HuH-7.5 (cell line): ENCODE results near the gene PARP9.
"Not testable (repeated sequence)": the region's sequence is repeated elsewhere in the genome, so short reads cannot be mapped to it uniquely, and the experiment has no call there.

ENCODE experiments used
- DNase-seq: peaks from one replicate; pipeline ENCODE4 v3.0.0; 2011; ENCODE audit warnings: low spot score

Gene PARP9

DNA sequence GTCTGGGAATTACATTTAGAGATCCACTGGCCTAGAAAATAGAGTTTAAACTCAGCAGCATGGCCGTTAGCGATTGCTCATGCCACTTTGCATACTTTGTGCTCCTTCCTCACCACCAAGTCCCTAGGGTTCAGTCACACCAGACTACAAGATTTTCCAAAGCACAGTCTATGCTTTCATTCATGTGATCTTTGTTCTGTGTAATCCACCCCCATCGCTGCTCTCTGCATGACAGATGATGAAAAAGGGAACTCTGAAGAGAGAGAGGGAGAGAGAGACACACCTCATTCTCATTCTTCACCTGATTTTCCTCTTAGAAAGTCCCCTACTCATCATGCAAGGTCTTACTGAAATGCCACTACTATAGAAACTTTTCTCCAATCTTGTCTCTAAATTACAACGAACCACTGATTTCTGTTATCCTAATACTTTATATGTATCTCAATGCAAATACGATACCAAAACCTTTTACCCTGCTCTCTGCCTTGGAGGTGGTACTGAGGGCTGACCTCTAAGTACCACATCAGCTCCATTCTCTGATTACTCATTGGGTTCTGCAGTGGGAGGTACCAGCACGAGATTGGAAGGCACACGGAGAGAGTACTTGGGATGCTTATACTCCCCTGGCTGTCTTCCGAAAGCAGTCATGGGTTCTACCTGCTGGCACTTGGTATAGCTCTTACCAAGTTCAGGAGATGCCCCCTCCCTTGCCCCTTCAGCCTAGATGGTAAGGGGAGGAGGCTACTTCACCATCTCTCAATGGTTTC, 12.3 kb upstream of the PARP9 start:
- no peak for DNase-seq

DNA sequence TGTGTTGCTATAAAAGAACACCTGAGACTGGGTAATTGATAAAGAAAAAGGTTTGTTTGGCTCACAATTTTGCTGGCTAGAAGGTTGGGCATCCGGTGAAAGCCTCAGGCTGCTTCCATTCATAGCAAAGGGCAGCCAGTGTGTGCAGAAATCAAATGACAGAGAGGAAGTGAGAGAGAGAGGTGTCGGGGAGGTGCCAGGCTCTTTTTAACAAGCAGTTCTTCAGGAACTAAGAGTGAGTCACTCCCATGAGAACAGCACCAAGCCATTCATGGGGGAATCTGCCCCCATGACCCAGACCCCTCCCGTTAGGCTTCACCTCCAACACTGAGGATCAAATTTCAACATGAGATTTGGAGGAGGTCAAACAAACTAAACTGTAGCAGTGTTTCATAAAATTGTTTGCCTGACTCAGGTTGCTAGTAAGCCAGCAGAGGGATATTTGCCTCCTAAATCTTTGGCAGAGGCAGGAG, 8.9 kb upstream of the PARP9 start:
- DNase-seq: peak; percentile 35

DNA sequence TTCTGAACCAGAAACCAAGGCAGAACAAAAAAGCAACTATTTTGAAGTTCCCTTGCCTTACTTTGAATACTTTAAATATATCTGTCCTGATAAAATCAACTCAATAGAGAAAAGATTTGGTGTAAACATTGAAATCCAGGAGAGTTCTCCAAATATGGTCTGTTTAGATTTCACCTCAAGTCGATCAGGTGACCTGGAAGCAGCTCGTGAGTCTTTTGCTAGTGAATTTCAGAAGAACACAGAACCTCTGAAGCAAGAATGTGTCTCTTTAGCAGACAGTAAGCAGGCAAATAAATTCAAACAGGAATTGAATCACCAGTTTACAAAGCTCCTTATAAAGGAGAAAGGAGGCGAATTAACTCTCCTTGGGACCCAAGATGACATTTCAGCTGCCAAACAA, 4.7 kb upstream of the PARP9 start:
- no peak for DNase-seq

DNA sequence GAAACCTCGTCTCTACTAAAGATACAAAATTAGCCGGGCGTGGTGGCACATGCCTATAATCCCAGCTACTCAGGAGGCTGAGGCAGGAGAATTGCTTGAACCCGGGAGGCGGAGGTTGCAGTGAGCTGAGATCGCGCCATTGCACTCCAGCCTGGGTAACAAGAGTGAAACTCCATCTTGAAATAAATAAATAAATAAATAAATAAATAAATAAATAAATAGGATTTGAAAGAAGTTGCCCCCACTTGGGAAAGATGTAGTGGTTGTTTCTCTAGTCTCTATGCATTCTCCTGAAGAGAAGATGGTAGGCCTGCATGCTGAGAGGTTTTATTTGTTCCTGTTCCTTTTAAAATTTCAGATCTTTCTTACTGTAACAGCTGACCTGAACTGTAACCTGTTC, 4.0 kb upstream of the PARP9 start:
- DNase-seq: not testable (repeated sequence)

DNA sequence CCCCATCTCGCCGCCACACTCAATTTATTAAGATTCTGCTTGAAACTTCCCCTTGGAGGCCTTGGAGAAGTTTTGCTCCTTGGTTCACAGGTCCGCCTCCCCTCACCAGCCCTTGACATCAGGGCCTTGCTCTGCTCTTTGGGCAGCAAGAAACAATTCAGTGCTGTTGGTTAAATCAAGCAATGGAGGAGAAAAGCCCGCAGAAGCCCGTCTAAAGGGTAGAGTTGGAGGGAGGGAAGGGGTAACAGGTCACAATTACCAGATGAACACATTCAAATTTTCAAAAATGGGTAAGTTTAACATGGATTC, 429 bp downstream of the PARP9 start:
- DNase-seq: peak; percentile 20

DNA sequence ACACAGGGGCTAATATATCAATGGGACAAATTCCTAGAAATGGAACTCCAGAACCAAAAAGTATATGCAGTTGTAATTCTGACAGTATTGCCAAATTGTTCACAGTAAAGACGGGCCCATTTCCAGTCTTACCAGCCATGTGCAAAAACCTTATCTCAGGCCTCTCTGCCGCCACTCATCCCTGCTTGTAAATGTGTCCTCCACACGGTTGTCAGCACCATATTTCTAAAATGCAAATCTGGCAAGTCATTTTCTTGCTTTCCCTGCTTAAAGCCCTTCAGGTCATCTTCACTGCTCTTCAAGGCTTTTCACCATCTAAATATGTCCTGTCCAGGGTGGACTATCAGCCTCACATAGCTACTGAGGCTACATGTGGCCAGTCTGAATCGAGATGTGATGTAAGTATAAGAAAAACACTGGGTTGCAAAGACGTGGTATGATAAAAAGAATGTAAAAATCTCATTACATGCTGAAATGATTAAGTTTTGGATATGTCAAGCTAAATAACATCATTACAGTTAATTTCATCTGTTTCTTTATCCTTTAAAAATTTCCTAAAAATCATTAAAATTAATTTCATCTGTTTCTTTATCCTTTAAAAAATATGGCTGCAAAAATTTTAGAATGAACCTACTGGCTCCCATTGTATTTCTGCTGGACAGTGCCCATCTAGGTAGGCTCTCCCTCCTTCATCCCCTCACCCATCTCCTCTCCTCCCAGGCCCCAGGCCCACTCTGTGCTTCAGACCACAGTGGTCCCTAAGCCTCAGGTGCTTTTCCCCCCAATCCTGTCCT, 980 bp downstream of the PARP9 start:
- no peak for DNase-seq

DNA sequence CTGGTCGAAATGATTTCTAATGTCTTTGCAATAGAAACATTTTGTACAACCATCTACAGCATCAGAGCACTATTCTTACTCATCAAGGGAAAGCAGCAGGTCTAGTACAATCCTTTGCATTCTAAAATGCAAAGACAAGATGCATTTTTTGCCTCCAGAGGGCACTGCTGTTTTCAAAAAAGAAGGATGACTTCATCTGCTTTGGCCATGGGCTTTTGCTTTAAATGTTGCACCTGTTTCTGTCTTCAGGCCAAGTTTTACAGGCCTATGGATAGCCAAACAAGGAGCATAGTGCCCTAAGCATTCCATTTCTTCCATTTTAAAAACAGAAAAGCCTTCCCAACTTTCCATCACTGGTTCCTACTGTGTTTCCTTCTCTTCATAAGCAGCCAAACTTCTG, 3.4 kb downstream of the PARP9 start:
- DNase-seq: peak; percentile 61

DNA sequence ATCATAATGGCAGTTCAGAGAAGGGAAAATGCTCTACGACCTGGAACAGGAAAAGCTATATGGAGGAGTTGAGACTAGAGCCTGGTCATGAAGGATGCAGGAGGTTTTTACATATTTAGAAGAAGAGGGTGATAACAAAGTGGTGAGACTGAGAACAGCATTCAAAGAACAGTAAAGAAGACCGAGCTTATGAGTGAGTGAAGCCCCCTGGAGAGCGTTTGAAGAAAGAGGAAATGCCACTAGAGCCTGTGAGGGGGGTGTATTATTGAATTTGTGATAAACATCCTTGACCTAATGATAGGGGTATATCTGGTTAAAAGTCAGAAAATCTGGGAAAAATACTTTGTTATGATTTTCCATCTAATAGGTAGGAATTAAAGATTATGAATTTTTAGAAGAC, 4.2 kb downstream of the PARP9 start:
- DNase-seq: no peak

DNA sequence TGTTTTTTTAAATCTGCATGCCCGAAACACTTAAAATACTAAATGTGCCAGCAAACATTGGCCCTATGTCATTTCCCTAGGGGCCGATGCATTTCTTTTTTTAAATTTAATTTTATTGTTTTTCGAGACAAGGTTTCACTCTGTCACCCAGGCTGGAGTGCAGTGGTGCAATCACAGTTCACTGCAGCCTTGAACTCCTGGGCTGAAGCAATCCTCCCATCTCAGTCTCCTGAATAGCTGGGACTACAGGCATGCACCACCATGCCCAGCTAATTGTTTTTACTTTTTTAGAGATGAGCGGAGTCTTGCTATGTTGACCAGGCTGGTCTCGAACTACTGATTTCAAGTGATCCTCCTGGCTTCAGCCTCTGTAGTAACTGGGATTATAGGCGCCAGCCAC, 5.5 kb downstream of the PARP9 start:
- DNase-seq: no peak

DNA sequence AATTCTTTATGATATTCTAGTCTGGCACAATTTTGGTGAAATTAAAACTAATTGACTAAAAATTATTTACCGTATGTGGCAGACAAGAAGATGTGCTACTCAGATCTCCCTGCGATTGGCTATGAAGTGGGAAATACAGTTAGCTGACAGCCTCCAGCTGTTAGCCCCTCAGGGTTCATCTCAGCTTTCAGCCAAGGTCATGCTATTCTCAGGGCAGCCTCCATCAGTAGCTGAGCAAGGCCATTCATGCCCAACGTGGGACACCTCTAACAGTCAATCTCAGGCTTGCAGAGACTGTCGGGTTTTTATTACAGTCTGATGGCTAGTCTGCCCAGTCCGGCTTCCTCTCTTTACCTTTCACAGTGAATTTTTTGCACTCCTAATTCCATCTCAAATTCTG, 6.7 kb downstream of the PARP9 start:
- DNase-seq: no peak

DNA sequence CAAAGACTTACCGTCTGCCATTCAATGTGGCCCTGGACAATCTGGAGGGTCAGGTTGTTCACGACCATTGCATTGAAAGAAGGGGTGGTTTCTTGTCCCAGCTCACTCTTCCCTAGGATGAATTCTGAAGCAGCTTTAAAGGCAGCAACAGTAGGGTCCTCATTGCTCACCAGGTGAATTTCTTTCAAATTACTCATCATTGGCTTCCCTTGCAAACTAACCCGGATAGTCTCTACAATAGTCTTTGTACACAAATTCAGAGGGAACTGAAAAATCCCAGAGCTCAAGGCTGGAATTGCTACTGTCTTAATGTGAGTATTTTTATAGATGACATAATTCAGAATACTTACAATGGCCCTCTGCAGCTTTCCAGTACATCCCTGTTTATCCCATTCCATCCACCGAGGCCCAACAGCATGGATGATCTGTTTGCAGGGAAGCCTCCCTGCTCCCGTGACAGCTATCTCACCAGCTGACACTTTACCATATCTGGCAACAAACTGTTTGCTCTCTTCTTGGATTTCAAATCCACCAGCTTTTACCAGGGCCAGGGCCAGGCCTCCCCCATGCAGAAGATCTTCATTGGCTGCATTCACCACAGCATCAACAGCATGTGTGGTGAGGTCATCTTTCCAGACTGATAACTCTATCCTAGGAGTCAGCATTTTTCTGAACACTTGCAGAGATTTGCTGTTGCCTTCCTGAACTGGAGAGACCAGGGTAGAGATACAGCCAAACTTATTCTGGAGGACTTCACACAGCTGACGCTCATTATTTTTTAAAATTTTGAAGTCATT, 8.6 kb downstream of the PARP9 start:
- no peak for DNase-seq

DNA sequence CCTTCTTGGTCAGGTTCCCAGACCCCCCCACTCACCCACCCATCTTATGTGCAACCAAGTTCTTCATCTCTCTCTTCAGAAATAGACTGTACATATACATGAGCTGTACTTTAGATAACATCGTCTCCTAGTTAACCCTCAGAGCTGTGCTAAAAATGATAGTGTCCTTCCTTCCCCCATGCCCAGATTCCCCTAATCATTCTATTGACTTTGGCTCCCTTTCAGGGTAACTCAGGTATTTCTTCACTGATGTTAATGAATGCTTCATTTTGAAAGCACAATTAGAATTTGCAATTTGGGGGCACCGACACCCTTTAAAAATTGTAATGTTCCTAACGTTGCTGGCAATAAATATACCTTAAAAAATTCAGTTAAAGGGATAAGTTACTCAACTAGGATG, 10.9 kb downstream of the PARP9 start:
- DNase-seq: no peak

DNA sequence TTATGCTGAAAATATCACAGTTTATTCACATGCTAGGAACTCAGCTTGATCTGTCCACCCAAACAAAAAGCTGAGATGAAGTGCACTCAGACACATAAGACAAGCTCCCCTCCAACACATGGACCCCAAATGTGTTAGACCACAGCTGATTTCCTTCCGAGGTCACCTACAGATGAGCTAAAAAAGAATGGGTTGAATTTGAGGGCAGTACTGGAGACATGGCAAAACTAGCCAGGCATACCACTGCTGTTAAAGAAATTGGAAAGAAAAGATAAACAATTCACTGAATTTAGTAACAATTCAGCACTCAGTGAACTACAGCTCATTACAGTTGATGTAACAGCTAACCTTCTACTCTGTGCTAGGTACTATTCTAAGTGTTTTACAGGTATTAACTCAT, 15.5 kb downstream of the PARP9 start:
- DNase-seq: no peak

DNA sequence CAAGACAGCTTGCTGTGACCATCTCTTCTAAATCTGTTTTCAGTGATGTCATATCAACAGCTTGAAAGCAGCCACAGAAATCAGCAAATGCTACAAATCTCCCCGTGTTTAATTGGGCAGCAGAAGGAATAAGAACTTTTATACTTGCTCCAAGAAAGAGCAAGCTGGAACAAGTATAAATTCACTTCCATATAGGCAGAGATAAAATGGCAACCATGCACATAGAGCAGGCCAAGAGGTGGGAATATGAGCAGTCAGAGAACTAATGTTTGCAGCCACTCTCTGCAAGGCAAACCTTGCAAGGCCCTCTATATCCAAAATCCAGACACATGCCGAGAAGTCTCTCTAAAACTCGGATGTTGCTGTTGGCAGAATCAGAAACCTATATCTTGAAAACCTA, 16.0 kb downstream of the PARP9 start:
- no peak for DNase-seq

DNA sequence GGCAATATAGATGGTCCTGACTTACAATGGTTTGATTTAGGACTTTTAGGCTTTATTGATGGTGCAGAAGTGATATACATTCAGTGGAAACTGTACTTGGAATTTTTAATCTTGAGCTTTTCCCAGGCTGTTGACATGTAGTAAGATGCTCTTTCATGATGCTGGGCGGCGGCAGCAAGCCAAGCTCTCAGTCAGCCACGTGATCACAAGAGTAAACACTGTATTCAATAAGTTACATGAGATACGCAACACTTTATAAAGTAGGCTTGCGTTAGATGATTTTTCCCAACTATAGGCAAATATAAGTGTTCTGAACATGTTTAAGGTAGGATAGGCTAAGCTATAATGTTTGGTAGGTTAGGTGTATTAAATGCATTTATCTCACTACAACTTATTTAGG, 17.9 kb downstream of the PARP9 start:
- DNase-seq: no peak

DNA sequence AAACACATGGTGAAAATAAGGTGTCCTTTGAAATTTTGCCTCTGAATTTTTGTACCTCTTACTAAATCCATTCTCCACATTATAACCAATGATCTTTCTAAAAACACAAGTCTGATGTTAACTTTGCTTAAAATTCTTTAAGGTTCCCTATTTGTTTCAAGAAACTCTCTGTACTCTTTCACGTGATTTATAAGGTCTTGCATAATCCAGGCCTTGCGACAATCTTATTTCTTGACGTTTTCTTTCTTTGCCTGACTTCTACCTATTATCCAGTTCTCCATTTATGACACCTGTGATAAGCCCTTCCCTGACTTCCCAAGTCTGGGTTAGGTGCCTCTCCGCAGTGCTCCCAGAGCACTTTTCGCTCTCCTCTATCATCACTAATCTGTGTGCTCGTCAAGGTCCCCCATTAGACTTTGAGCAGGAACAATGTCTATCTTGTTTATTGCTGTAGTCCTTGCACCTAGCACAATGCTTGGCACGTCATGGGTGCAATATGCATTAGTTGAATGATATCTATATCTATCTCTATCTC, 25.1 kb downstream of the PARP9 start:
- no peak for DNase-seq

DNA sequence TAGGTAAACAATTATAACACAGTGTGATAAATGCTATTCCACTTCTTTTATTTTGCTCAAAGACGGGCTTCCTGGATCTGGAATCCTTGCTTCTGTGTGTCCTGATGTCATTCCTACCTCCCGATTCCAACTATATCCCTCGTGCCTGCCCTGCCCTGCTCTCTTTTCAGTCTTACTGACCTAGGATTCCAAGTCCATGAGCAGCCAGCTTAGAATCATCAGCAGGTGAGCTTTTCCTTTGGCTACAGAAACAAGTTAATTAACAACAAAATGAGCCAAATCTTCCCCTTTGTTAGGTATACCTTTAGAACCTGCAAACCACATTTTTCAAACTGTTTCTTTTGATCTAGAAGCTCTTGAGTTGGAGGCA, 27.5 kb downstream of the PARP9 start:
- DNase-seq: no peak

DNA sequence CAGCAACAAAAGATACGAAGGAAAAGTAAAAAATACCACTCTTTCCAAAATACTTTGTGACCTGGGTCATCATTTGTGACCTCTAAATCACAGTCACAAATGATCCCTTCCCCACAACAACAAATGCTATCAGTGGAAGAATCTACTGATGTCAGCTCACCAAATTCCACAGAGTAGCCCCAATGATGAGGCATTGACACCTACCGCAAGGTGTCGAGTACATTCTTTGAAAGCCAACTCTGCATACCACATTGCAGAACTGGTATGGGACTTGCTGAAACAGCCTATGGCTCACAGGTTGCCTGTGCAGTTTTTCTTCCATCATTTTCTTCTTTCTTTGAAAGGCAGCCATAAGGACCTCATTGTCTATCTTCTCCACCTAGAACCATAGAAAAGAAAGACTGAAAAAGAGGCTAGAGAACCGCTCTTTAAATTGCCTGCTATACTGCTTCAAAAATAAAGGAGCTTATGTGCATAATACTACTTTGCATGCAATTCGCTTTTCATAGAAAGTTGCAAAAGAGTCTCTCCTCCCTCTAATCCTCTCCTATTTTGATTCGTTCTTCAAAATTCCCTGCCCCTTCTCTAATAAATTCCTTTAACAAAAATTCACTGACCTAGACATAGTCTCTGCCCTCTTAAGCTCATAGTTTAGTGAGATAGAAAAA, 28.0 kb downstream of the PARP9 start:
- no peak for DNase-seq

DNA sequence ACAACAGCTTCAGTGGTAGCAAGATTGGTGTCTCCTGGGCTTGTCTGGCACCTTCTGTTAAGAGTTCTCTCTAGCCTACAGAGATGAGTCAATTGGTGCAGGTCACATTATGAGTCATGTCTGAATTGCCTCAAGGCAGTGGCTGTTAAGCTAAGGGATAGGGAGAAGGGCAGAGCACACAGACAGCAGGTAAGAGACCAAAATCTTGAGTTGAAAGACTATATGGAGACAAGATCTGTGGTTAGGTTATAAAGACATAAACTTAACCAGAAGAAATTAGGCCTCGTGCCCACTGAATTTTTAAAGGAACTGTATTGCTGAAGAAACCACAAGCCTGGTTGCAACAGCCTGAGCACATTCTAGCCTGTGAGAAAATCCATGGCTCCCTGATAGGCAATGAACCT, 30.2 kb downstream of the PARP9 start:
- DNase-seq: no peak

DNA sequence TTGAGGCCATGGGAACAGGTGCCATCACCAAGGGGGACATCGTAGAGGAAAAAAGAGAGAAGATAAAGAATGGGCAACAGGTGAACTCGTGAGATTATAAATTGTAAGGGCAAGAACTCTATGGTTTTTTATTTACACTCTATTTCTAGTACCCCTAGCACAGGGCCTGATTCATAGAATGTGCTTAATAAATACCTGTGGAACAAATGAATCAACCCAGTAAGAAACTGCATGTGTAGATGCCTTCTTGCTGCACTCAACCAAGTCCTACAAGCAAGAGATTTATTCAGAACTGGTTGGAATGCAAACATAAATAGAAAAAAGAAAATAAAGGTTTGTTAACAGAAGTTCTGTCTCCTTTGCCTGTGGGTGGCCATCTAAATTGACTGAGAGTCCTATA, 30.6 kb downstream of the PARP9 start:
- no peak for DNase-seq

DNA sequence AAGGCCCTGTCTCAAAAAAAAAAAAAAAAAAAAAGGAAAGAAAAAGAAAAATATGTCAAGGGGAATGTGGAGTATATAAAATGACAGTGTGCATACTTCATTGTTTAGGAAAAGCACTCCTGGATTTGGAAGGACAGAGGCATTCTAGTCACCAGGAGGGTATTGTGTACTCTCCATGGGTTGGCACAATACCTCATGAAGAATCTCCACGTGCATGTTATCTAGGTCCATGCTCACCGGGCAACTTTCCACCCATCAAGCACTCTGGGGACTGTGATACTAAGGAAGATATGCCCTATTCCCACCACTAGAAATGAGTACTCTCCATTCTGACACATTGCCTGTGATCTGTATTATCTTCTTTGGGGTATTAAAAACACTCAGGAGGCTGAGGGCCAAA, 33.9 kb downstream of the PARP9 start:
- no peak for DNase-seq

DNA sequence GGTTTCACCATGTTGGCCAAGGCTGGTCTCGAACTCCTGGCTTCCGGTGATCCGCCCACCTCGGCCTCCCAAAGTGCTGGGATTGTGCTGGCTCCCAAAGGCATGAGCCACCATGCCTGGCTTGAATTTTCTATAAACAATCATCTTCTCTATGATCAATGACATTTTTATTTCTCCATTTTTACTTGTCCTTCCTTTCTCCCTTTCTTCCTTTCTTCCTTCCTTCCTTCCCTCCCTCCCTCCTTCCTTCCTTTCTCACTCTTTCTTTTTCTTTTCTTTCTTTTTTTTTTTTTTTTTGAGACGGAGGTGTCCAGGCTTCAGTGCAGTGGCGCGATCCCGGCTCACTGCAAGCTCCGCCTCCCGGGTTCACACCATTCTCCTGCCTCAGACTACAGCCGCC, 40.8 kb downstream of the PARP9 start:
- DNase-seq: no peak
